ENCODE data around the gene SLC4A2.

DNA sequence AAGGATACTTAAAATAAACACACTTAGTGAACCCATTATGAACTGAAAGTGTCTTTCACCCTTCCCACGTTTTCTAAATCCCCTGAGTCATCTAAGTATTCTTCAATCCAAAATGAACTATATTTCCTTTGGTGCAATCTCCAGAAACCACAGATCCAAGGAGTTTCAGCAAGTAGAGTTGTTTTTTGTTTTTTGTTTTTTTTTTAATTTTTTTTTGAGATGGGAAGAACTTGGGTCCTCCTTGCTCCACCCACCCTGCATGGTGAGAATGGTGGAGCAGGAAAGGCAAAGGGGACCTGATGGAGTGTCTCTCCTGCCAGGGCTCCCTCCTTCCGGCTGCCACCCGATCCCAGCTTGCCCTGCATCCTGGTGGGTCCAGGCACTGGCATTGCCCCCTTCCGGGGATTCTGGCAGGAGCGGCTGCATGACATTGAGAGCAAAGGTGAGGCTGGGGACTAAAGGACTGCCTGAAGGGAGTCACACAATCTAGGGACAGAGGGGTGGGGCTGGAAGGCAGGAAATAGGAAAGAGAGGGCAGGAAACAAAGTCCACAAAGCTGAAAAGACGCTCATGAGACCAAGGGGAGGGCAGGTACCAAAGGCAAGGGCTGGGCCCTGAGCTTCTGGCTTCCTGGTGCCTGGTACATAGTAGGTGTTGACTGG lies 47.2 kb upstream of the SLC4A2 start:
- TF ChIP-seq, protein P1, sequence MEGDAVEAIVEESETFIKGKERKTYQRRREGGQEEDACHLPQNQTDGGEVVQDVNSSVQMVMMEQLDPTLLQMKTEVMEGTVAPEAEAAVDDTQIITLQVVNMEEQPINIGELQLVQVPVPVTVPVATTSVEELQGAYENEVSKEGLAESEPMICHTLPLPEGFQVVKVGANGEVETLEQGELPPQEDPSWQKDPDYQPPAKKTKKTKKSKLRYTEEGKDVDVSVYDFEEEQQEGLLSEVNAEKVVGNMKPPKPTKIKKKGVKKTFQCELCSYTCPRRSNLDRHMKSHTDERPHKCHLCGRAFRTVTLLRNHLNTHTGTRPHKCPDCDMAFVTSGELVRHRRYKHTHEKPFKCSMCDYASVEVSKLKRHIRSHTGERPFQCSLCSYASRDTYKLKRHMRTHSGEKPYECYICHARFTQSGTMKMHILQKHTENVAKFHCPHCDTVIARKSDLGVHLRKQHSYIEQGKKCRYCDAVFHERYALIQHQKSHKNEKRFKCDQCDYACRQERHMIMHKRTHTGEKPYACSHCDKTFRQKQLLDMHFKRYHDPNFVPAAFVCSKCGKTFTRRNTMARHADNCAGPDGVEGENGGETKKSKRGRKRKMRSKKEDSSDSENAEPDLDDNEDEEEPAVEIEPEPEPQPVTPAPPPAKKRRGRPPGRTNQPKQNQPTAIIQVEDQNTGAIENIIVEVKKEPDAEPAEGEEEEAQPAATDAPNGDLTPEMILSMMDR (IDR thresholded peaks at IDR 0.05), result no peak
- TF ChIP-seq POLR2A (IDR thresholded peaks at IDR 0.05), result no peak
